Body of pancreas (tissue), 4 donors: Measurements from ENCODE around the gene DZIP1.
"Not testable (repeated sequence)": the region's sequence is repeated elsewhere in the genome, so short reads cannot be mapped to it uniquely, and the experiment has no call there.

Source experiments
- POLR2A ChIP-seq, 3 donors: fragments of 450-650 bp; IDR thresholded peaks; one replicate each; pipeline ENCODE4 v1.6.1; 2016; ENCODE audit warnings: antibody characterized with exemption in 3 of 3, mild to moderate bottlenecking in 2 of 3
- TF ChIP-seq, protein P1 (sequence below), 7 experiments: fragments of 450-650 bp in 4 of 7; fragments of 200-600 bp in 3 of 7; sonication (generic) in 3 of 7; IDR thresholded peaks; one replicate each; pipeline ENCODE4 v1.5.1; 2016 to 2019; ENCODE audit warnings: antibody characterized with exemption in 7 of 7

DNA sequence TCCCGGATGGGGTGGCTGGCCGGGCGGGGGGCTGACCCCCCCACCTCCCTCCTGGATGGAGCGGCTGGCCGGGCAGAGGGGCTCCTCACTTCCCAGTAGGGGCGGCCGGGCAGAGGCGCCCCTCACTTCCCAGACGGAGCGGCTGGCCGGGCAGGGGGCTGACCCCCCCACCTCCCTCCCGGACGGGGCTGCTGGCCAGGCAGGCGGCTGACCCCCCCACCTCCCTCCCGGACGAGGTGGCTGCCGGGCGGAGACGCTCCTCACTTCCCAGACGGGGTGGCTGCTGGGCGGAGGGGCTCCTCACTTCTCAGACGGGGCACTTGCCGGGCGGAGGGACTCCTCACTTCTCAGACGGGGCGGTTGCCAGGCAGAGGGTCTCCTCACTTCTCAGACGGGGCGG is 46.5 kb upstream of the DZIP1 start:
- TF ChIP-seq, protein P1, sequence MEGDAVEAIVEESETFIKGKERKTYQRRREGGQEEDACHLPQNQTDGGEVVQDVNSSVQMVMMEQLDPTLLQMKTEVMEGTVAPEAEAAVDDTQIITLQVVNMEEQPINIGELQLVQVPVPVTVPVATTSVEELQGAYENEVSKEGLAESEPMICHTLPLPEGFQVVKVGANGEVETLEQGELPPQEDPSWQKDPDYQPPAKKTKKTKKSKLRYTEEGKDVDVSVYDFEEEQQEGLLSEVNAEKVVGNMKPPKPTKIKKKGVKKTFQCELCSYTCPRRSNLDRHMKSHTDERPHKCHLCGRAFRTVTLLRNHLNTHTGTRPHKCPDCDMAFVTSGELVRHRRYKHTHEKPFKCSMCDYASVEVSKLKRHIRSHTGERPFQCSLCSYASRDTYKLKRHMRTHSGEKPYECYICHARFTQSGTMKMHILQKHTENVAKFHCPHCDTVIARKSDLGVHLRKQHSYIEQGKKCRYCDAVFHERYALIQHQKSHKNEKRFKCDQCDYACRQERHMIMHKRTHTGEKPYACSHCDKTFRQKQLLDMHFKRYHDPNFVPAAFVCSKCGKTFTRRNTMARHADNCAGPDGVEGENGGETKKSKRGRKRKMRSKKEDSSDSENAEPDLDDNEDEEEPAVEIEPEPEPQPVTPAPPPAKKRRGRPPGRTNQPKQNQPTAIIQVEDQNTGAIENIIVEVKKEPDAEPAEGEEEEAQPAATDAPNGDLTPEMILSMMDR (IDR thresholded peaks at IDR 0.05): not testable (repeated sequence)
- TF ChIP-seq POLR2A (IDR thresholded peaks at IDR 0.05): not testable (repeated sequence)
